Progenitor cell of endocrine pancreas (in vitro differentiated cells): ENCODE results near the gene TRPM8. TPM values are rescaled to one million over a fixed set of nuclear protein-coding genes. Genes with fewer than 3 reads are reported as not detected.
"Not testable (repeated sequence)": the region's sequence is repeated elsewhere in the genome, so short reads cannot be mapped to it uniquely, and the experiment has no call there.

Source experiments
- DNase-seq: peaks from one replicate; pipeline ENCODE4 v3.0.0; 2021; ENCODE audit warnings: low spot score; ENCODE audit not compliant: unreplicated experiment
- H3K27ac Mint-ChIP-seq: 2 replicates; pipeline ENCODE4 v1.8.0; 2021; ENCODE audit warnings: mild to moderate bottlenecking, moderate library complexity, mixed read lengths
- H3K27me3 Mint-ChIP-seq: 2 replicates; pipeline ENCODE4 v1.8.0; 2021; ENCODE audit warnings: mixed read lengths
- H3K36me3 Mint-ChIP-seq: 2 replicates; pipeline ENCODE4 v1.8.0; 2022; ENCODE audit warnings: mixed read lengths; ENCODE audit not compliant: insufficient read depth
- H3K4me1 Mint-ChIP-seq: 2 replicates; pipeline ENCODE4 v1.8.0; 2021; ENCODE audit warnings: low read depth, mixed read lengths
- H3K4me3 Mint-ChIP-seq: 2 replicates; pipeline ENCODE4 v1.8.0; 2021; ENCODE audit warnings: low read depth, mild to moderate bottlenecking, moderate library complexity, mixed read lengths
- H3K9me3 Mint-ChIP-seq: 2 replicates; pipeline ENCODE4 v1.8.0; 2021; ENCODE audit warnings: low read depth, mixed read lengths
- long read RNA-seq: library from polyadenylated mRNA; unstranded; transcript quantifications from one replicate; pipeline ENCODE4 v2.0.0, GENCODE V29; 2020
- total RNA-seq: library from RNA; stranded (reverse); gene quantifications from 2 replicates; pipeline ENCODE4 v1.2.1, GENCODE V29; 2021
- TF ChIP-seq, protein P1 (sequence below): fragments of 200-600 bp; sonication (generic); IDR thresholded peaks from one replicate; pipeline ENCODE4 v1.5.0; 2021; ENCODE audit warnings: antibody characterized with exemption, mild to moderate bottlenecking; ENCODE audit not compliant: unreplicated experiment

The TRPM8 gene
- not detected in 2 replicates for total RNA-seq
- long read RNA-seq: 0 reads

- H3K27me3 Mint-ChIP-seq: peaks cover 34% of the 10 kb centered on the region
- H3K27ac Mint-ChIP-seq: no peak within 1 kb of the TSS
- no peaks in the 10 kb centered on the region for H3K9me3 Mint-ChIP-seq
- no peaks in the 10 kb centered on the region for H3K4me1 Mint-ChIP-seq
- no peaks in the 10 kb centered on the region for H3K36me3 Mint-ChIP-seq
- TF ChIP-seq, protein P1, sequence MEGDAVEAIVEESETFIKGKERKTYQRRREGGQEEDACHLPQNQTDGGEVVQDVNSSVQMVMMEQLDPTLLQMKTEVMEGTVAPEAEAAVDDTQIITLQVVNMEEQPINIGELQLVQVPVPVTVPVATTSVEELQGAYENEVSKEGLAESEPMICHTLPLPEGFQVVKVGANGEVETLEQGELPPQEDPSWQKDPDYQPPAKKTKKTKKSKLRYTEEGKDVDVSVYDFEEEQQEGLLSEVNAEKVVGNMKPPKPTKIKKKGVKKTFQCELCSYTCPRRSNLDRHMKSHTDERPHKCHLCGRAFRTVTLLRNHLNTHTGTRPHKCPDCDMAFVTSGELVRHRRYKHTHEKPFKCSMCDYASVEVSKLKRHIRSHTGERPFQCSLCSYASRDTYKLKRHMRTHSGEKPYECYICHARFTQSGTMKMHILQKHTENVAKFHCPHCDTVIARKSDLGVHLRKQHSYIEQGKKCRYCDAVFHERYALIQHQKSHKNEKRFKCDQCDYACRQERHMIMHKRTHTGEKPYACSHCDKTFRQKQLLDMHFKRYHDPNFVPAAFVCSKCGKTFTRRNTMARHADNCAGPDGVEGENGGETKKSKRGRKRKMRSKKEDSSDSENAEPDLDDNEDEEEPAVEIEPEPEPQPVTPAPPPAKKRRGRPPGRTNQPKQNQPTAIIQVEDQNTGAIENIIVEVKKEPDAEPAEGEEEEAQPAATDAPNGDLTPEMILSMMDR: no peak
- H3K4me3 Mint-ChIP-seq: no peak within 1 kb of the TSS
- no peak for DNase-seq
These were observed at the start of gene TRPM8 for GRCh38 chr2:233917116-233917515. Gene TRPM8, plus strand, starts transcription at chr2:233917373. Its CDS starts 9,165 bp downstream, at chr2:233926538.

GRCh38 chr2:233867993-233868532, 49.1 kb upstream of the TRPM8 start, which contains the start of gene MSL3B:
Gene MSL3B, minus strand, starts transcription at chr2:233868386.
- H3K27ac Mint-ChIP-seq: peak within 1 kb of the TSS; percentile 88
- peak; percentile 23 for DNase-seq
- TF ChIP-seq, protein P1: no peak
- peaks cover 23% of the 10 kb centered on the region for H3K9me3 Mint-ChIP-seq
- H3K4me1 Mint-ChIP-seq: no peaks in the 10 kb centered on the region
- peaks cover 32% of the 10 kb centered on the region for H3K27me3 Mint-ChIP-seq
- H3K36me3 Mint-ChIP-seq: peaks cover 24% of the 10 kb centered on the region
- peak within 1 kb of the TSS; percentile 89 for H3K4me3 Mint-ChIP-seq

GRCh38 chr2:233871432-233871831, 45.7 kb upstream of the TRPM8 start:
- Mint-ChIP-seq H3K4me1 (no peaks in the 10 kb centered on the region), H3K36me3 (peaks cover 13% of the 10 kb centered on the region), H3K9me3 (peaks cover 22% of the 10 kb centered on the region), H3K27me3 (peaks cover 56% of the 10 kb centered on the region), H3K4me3 (no peak overlapping the region), H3K27ac (no peak overlapping the region)
- TF ChIP-seq, protein P1: no peak
- no peak for DNase-seq

- H3K9me3 Mint-ChIP-seq: peaks cover 20% of the 10 kb centered on the region
- not testable (repeated sequence) for H3K36me3 Mint-ChIP-seq, H3K4me1 Mint-ChIP-seq, DNase-seq, H3K4me3 Mint-ChIP-seq, H3K27ac Mint-ChIP-seq
- peaks cover 57% of the 10 kb centered on the region for H3K27me3 Mint-ChIP-seq
These were observed 45.0 kb upstream of the TRPM8 start for GRCh38 chr2:233872125-233872524.

DNA sequence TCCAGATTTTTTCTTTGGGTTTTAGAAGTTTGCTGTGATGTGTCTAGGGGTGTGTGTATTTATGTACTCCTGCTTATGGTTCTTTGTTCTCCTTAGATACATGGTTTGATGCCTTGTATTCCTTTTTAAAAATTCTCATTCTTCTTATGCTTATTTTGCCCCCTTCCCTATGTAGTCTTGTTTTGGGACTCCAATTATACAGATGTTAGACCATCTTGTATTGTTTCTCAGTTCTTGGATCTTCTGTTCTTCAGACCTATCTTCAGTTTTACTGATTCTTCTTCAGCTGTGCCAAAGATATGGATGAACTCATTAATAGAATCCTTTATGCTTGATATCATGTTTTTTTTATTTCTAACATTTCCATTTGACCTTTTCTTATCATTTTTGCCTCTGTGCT, 34.8 kb upstream of the TRPM8 start:
- peaks cover 44% of the 10 kb centered on the region for H3K27me3 Mint-ChIP-seq

More for the DNA sequence above, 34.8 kb upstream of the TRPM8 start:
- Mint-ChIP-seq H3K9me3 (peaks cover 32% of the 10 kb centered on the region), H3K27ac (no peak overlapping the region), H3K36me3 (peaks cover 4% of the 10 kb centered on the region), H3K4me1 (no peaks in the 10 kb centered on the region), H3K4me3 (no peak overlapping the region)
- TF ChIP-seq, protein P1: no peak
- no peak for DNase-seq
